Measurements from ENCODE around the gene ZSCAN10.

ZSCAN10 gene

GRCh38 chr16:3101841-3102470, 2.9 kb upstream of the ZSCAN10 start:
- no peak for DNase-seq

- peak; percentile 43 to 47 for DNase-seq
Observed at GRCh38 chr16:3101018-3101840, 2.1 kb upstream of the ZSCAN10 start.

GRCh38 chr16:3099732-3100499, 822 bp upstream of the ZSCAN10 start:
- peak; percentile 75 to 78 for DNase-seq

GRCh38 chr16:3099395-3099731, 269 bp upstream of the ZSCAN10 start:
- no peak for DNase-seq

GRCh38 chr16:3097266-3097665, 1.8 kb downstream of the ZSCAN10 start:
- no peak for DNase-seq

- no peak for DNase-seq
Observed at GRCh38 chr16:3096362-3096761, 2.7 kb downstream of the ZSCAN10 start.

GRCh38 chr16:3095869-3096268, 3.2 kb downstream of the ZSCAN10 start:
- no peak for DNase-seq

GRCh38 chr16:3094289-3095027, 4.6 kb downstream of the ZSCAN10 start:
- peak in 1 of 2 experiments; percentile 58 for DNase-seq

- DNase-seq: peak; percentile 55 to 70
Observed at GRCh38 chr16:3092501-3092941, 6.6 kb downstream of the ZSCAN10 start.

- no peak for DNase-seq
Observed at GRCh38 chr16:3091551-3091950, 7.5 kb downstream of the ZSCAN10 start.

GRCh38 chr16:3089717-3090592, 9.1 kb downstream of the ZSCAN10 start:
- DNase-seq: no peak

- DNase-seq: no peak
Observed at GRCh38 chr16:3088925-3089716, 10.0 kb downstream of the ZSCAN10 start.

- DNase-seq: peak in 1 of 2 experiments; percentile 22
Observed at GRCh38 chr16:3088450-3088849, 10.6 kb downstream of the ZSCAN10 start.

- no peak for DNase-seq
Observed at GRCh38 chr16:3087243-3088235, 11.6 kb downstream of the ZSCAN10 start.

GRCh38 chr16:3086596-3087242, 12.4 kb downstream of the ZSCAN10 start:
- no peak for DNase-seq

GRCh38 chr16:3085868-3086595, 13.1 kb downstream of the ZSCAN10 start:
- DNase-seq: no peak

- DNase-seq: no peak
Observed at GRCh38 chr16:3084969-3085670, 14.0 kb downstream of the ZSCAN10 start.

- DNase-seq: no peak
Observed at GRCh38 chr16:3084491-3084890, 14.6 kb downstream of the ZSCAN10 start.
